Testis (tissue), 2 donors: Measurements from ENCODE around the gene C2orf81.

ENCODE experiments used
- CTCF ChIP-seq, 3 experiments: fragments of 450-650 bp in 2 of 3; fragments of 200-600 bp in 1 of 3; sonication (generic) in 1 of 3; IDR thresholded peaks; one replicate each; pipeline ENCODE4 v1.5.1; 2016 to 2019; ENCODE audit warnings: antibody characterized with exemption in 3 of 3, mild to moderate bottlenecking in 2 of 3, moderate library complexity in 1 of 3
- POLR2A ChIP-seq: fragments of 450-650 bp; IDR thresholded peaks from one replicate; pipeline ENCODE4 v1.6.1; 2017; ENCODE audit warnings: antibody characterized with exemption, mild to moderate bottlenecking, moderate library complexity

DNA sequence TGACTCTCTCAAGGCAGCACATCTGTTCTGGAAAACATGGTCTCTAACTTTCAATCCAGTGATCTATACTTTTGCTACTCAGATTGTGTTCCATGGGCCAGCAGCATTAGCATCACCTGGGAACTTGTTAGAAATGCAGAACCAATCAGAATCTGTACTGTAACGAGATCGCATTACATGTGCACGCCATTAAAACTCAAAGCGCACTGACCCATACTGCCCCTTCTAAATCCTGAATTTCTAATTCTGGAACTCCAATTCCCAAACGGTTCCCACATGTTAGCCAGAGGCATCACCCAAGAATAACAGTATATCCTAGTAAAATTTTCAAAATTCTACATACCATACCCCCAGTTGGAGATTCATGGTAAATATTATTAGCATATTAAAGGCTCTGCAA lies 30.8 kb downstream of the C2orf81 start:
- TF ChIP-seq POLR2A = no peak
- TF ChIP-seq CTCF (IDR thresholded peaks at IDR 0.05) = no peak
